GM19463 (cell line): ENCODE measurements around the gene NANS.
A peak's percentile ranks its signal among the peaks of the same experiment; 100 is the strongest.

Experiments used
- ATAC-seq: cut with Tn5 transposase; IDR thresholded peaks from one replicate; pipeline ENCODE4 v1.9.1; 2021; ENCODE audit warnings: mild to moderate bottlenecking, moderate library complexity; ENCODE audit not compliant: unreplicated experiment

NANS gene

GRCh38 chr9:98037357-98037756 is 19.2 kb upstream of the NANS start:
- no peak for ATAC-seq

- ATAC-seq = peak; percentile 29
These were observed 17.6 kb upstream of the NANS start for GRCh38 chr9:98038958-98039357.

GRCh38 chr9:98039607-98040017 is 16.9 kb upstream of the NANS start:
- no peak for ATAC-seq

- no peak for ATAC-seq
These were observed 16.3 kb upstream of the NANS start for GRCh38 chr9:98040212-98040611.

- no peak for ATAC-seq
These were observed 12.6 kb upstream of the NANS start for GRCh38 chr9:98043915-98044314.

GRCh38 chr9:98045234-98046179 is 11.0 kb upstream of the NANS start:
- ATAC-seq = peak; percentile 83

- ATAC-seq = no peak
These were observed 10.4 kb upstream of the NANS start for GRCh38 chr9:98046180-98046543.

- ATAC-seq = no peak
These were observed 9.5 kb upstream of the NANS start for GRCh38 chr9:98047002-98047401.

GRCh38 chr9:98049288-98050072 is 7.1 kb upstream of the NANS start:
- no peak for ATAC-seq

- no peak for ATAC-seq
These were observed 6.2 kb upstream of the NANS start for GRCh38 chr9:98050351-98050750.

- no peak for ATAC-seq
These were observed 2.1 kb upstream of the NANS start for GRCh38 chr9:98054376-98054951.

- no peak for ATAC-seq
These were observed 737 bp downstream of the NANS start for GRCh38 chr9:98057138-98057799.

- no peak for ATAC-seq
These were observed 5.6 kb downstream of the NANS start for GRCh38 chr9:98062161-98062560.

GRCh38 chr9:98064623-98065392 is 8.3 kb downstream of the NANS start:
- no peak for ATAC-seq

GRCh38 chr9:98066235-98066634 is 9.7 kb downstream of the NANS start:
- no peak for ATAC-seq

GRCh38 chr9:98067184-98067583 is 10.7 kb downstream of the NANS start:
- no peak for ATAC-seq

GRCh38 chr9:98069551-98069950 is 13.0 kb downstream of the NANS start:
- no peak for ATAC-seq

GRCh38 chr9:98070704-98071103 is 14.2 kb downstream of the NANS start:
- no peak for ATAC-seq

- no peak for ATAC-seq
These were observed 15.2 kb downstream of the NANS start for GRCh38 chr9:98071737-98072136.
